GM18867 (cell line): Measurements from ENCODE around the gene HADH.

Experiments
- ATAC-seq: cut with Tn5 transposase; IDR thresholded peaks from one replicate; pipeline ENCODE4 v1.9.1; 2021; ENCODE audit warnings: mild to moderate bottlenecking, moderate library complexity; ENCODE audit not compliant: unreplicated experiment

Gene HADH

DNA sequence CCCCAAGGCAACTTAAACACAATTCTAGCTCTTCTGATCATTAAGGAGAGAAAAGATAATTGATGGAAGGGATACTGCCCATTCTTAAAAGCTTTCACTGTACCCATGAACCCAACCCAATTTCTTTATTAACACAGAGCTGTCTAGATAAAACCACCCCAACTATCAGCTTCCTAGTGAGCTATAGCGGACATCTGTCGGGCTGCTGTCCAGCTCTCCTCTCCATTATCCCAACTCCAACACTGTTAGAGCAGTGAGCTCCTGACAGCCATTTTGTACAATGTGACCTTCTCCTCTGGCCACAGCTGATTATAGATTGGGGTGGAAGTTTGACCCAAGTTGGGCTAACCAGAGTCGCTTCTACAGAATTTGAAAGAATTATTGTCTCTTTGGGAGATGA is 66.1 kb downstream of the HADH start:
- no peak for ATAC-seq

GRCh38 chr4:108056418-108056817 is 66.7 kb downstream of the HADH start:
- ATAC-seq, result no peak

DNA sequence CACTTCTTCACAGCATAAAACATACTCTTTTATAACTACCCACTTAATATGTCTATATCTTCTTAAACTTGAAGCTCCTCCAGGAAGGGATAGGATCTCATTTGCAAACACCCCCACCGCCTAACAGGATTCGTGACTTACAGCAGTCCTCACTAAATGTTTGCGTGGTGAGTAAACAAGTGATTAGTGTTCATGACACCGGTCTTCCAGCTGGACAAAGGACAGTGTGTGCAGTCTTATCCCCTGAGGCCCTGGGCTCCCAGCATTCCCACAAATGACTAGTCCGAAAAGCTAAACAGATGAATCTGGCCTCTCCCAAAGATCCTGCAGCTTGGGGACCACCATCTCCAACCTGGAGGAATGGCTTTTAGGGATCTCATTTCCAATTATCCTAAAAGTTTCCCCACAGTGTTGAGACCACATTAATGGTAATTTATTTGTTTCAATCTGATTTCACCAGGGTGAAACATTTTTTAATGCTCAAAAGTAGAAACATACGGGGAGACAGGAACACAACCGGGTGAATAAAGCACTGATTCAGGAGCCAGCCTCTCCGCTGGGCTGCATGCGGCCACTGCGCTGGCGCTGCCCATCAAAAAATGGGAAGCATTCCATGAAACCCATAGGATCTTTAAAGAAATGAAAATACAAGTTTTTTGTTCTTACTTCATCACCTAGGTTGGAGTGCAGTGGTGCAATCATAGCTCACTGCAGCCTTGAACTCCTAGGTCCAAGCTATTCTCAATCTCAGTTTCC is 69.2 kb downstream of the HADH start:
- ATAC-seq, result no peak

DNA sequence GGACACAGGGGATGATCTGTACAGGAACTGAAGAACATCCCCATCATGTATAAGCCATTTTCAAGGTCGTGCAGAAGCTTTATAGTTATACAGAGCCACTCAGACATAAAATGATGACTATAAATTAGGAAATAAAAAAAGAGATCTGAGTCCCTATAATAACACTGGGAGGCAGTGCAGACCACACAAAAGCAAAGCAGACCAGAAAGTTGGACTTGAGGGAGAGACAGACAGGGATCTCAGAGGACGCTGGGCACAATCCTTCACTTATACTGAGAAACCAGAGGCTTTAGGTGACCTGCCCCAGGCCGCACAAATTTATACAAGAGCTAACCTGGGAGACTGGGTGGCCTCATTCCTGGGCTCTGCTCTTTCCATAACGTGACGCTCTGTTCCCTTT is 70.5 kb downstream of the HADH start:
- ATAC-seq, result no peak

- no peak for ATAC-seq
These were observed 71.1 kb downstream of the HADH start for GRCh38 chr4:108060686-108061321.

- no peak for ATAC-seq
These were observed 78.8 kb downstream of the HADH start for GRCh38 chr4:108068442-108068841.

GRCh38 chr4:108070775-108071174 is 81.1 kb downstream of the HADH start:
- no peak for ATAC-seq

DNA sequence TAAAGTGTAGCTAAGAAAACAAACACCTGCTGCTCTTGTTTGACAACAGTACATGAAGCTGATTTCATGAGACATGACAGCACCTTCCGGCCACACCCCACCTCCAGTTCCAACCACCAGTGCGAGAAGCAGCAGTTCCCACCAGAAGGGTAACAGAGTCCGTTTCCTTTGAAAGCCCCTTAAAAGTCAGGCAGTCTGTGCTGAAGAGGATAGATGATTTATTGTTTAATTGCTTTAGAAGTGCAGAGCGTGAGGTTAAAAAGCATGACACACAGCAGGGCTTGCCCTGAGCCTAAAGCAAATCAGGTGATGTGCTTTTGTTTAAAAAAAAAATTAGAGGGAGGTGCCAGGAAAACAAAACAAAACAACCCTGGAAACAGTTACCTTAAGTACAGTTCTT is 82.6 kb downstream of the HADH start:
- no peak for ATAC-seq

DNA sequence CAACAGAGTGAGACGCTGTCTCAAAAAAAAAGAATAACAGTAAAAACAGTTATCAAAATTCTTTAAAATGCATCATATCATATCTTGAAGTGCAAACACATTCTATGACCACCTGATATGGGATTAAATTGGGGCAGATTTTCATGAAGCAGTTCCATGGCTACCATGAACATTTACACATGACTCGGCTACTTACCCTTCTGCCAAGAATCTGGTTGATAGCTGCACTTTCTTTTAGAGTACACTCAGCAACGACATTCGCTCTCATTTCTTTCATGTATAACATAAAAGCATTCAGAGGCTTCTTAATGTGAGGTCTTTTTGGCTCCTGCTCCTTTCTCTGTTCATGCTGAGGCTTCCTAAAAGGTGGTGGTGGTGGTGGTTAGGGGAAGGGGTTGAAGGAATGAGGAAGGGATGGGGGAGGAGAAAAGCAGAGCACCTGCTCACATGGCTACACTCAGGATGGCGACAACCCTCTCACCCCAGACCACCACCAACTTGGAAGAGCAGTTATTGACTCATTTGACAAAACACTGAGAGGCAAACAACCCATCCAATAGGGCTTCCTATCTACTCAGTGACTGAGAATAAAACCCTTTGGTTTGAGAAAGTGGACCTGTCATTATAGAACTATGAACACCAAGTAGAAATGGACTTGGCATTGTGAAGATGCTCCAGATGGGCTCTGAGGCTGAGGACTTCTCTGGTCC is 88.5 kb downstream of the HADH start:
- no peak for ATAC-seq

- ATAC-seq, result no peak
These were observed 91.1 kb downstream of the HADH start for GRCh38 chr4:108080747-108081146.

DNA sequence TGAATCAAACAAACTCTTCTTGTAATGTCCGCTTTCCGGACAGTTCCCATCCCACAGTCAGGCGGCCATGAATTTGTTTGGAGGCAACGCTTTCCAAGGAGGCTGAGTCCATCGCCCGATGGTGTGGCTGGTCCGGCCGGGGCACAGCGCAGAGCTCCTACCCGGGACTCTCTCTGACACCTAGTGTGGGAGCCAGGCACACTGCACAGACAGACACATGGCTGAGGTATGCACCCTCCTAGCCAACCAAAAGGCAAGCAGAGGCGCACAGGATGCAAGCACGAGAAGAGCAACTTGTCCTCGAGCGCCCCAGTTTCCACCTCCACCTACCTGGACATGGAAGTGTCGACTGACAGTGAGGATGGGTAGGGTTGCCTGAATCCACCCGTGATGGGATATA is 91.6 kb downstream of the HADH start:
- no peak for ATAC-seq
